ENCODE results near the gene CES1.

GRCh38 chr16:55846598-55847346, 13.9 kb upstream of the CES1 start:
- no peak for TF ChIP-seq CTCF (IDR thresholded peaks at IDR 0.05)
- no peak for TF ChIP-seq POLR2A (IDR thresholded peaks at IDR 0.05)

Data from right lobe of liver (tissue), 4 donors.